ENCODE data around the gene HIGD1A. TPM values are rescaled to one million over a fixed set of nuclear protein-coding genes. Genes with fewer than 3 reads are reported as not detected.

The HIGD1A gene
- total RNA-seq, 1 donor from 2014 or later: 150 TPM

- no peaks in the 10 kb centered on the region for H4K20me1 ChIP-seq (ENCODE audit: insufficient read depth, low read length)
- peaks cover 2% of the 10 kb centered on the region for H3K4me1 Mint-ChIP-seq (ENCODE audit: low read depth, unreplicated experiment)
- no peak for FAIRE-seq
- no peak overlapping the region for H3K27ac Mint-ChIP-seq (ENCODE audit: unreplicated experiment)
- no peak overlapping the region for H3K4me3 Mint-ChIP-seq (ENCODE audit: unreplicated experiment)
- TF ChIP-seq EZH2 (IDR thresholded peaks at IDR 0.05; ENCODE audit: insufficient read depth, low read length) (no peak), CTCF (IDR thresholded peaks at IDR 0.05; ENCODE audit: insufficient read depth, low read depth, low read length) (no peak)
- no peaks in the 10 kb centered on the region for H3K4me1 ChIP-seq (ENCODE audit: insufficient read depth, low read length)
- H3K9me3 Mint-ChIP-seq (ENCODE audit: unreplicated experiment): no peaks in the 10 kb centered on the region
- no peaks in the 10 kb centered on the region for H3K27me3 Mint-ChIP-seq (ENCODE audit: low read depth, unreplicated experiment)
- no peak for DNase-seq (ENCODE audit: low read depth)
- H3K4me2 ChIP-seq (ENCODE audit: low read length): no peak overlapping the region
- no peak overlapping the region for H3K27ac ChIP-seq (ENCODE audit: low read depth, low read length)
- no peaks in the 10 kb centered on the region for H3K36me3 ChIP-seq (ENCODE audit: insufficient read depth, low read length)
- H3K27me3 ChIP-seq (ENCODE audit: insufficient read depth, low read length): peaks cover 3% of the 10 kb centered on the region
- no peaks in the 10 kb centered on the region for H3K9me3 ChIP-seq (ENCODE audit: insufficient read depth, low read depth, low read length)
- no peak overlapping the region for H3K4me3 ChIP-seq (ENCODE audit: insufficient read depth, low read depth, low read length)
- H3K9ac ChIP-seq (ENCODE audit: low read length): no peak overlapping the region
- H3K79me2 ChIP-seq (ENCODE audit: insufficient read depth, low read length): no peaks in the 10 kb centered on the region
- H3K36me3 Mint-ChIP-seq (ENCODE audit: low read depth, unreplicated experiment): no peaks in the 10 kb centered on the region
- H2AFZ ChIP-seq (ENCODE audit: low read depth, low read length): no peak overlapping the region
These were observed 52.7 kb downstream of the HIGD1A start for GRCh38 chr3:42751609-42752008.

GRCh38 chr3:42750834-42751233, 53.5 kb downstream of the HIGD1A start:
- no peak overlapping the region for H3K27ac ChIP-seq (ENCODE audit: low read depth, low read length)
- FAIRE-seq: no peak
- DNase-seq (ENCODE audit: low read depth): no peak
- no peaks in the 10 kb centered on the region for H3K9me3 Mint-ChIP-seq (ENCODE audit: unreplicated experiment)
- H3K27me3 Mint-ChIP-seq (ENCODE audit: low read depth, unreplicated experiment): no peaks in the 10 kb centered on the region
- H3K4me1 Mint-ChIP-seq (ENCODE audit: low read depth, unreplicated experiment): peaks cover 2% of the 10 kb centered on the region
- no peaks in the 10 kb centered on the region for H3K79me2 ChIP-seq (ENCODE audit: insufficient read depth, low read length)
- no peak overlapping the region for H3K27ac Mint-ChIP-seq (ENCODE audit: unreplicated experiment)
- peaks cover 3% of the 10 kb centered on the region for H3K27me3 ChIP-seq (ENCODE audit: insufficient read depth, low read length)
- H2AFZ ChIP-seq (ENCODE audit: low read depth, low read length): no peak overlapping the region
- no peaks in the 10 kb centered on the region for H3K4me1 ChIP-seq (ENCODE audit: insufficient read depth, low read length)
- H3K4me3 ChIP-seq (ENCODE audit: insufficient read depth, low read depth, low read length): no peak overlapping the region
- H3K9ac ChIP-seq (ENCODE audit: low read length): no peak overlapping the region
- no peak for TF ChIP-seq EZH2 (IDR thresholded peaks at IDR 0.05; ENCODE audit: insufficient read depth, low read length)
- TF ChIP-seq CTCF (IDR thresholded peaks at IDR 0.05; ENCODE audit: insufficient read depth, low read depth, low read length): no peak
- no peaks in the 10 kb centered on the region for H4K20me1 ChIP-seq (ENCODE audit: insufficient read depth, low read length)
- H3K36me3 ChIP-seq (ENCODE audit: insufficient read depth, low read length): no peaks in the 10 kb centered on the region
- H3K4me3 Mint-ChIP-seq (ENCODE audit: unreplicated experiment): no peak overlapping the region
- no peak overlapping the region for H3K4me2 ChIP-seq (ENCODE audit: low read length)
- no peaks in the 10 kb centered on the region for H3K9me3 ChIP-seq (ENCODE audit: insufficient read depth, low read depth, low read length)
- no peaks in the 10 kb centered on the region for H3K36me3 Mint-ChIP-seq (ENCODE audit: low read depth, unreplicated experiment)

GRCh38 chr3:42749753-42750231, 54.5 kb downstream of the HIGD1A start:
- DNase-seq (ENCODE audit: low read depth): no peak
- H3K27me3 Mint-ChIP-seq (ENCODE audit: low read depth, unreplicated experiment): no peaks in the 10 kb centered on the region
- H3K9me3 Mint-ChIP-seq (ENCODE audit: unreplicated experiment): no peaks in the 10 kb centered on the region
- peaks cover 2% of the 10 kb centered on the region for H3K4me1 Mint-ChIP-seq (ENCODE audit: low read depth, unreplicated experiment)
- no peak for TF ChIP-seq EZH2 (IDR thresholded peaks at IDR 0.05; ENCODE audit: insufficient read depth, low read length)
- peak; percentile 30 for TF ChIP-seq CTCF (IDR thresholded peaks at IDR 0.05; ENCODE audit: insufficient read depth, low read depth, low read length)
- no peak overlapping the region for H3K4me3 ChIP-seq (ENCODE audit: insufficient read depth, low read depth, low read length)
- no peak overlapping the region for H2AFZ ChIP-seq (ENCODE audit: low read depth, low read length)
- H3K27ac ChIP-seq (ENCODE audit: low read depth, low read length): no peak overlapping the region
- H4K20me1 ChIP-seq (ENCODE audit: insufficient read depth, low read length): no peaks in the 10 kb centered on the region
- H3K4me3 Mint-ChIP-seq (ENCODE audit: unreplicated experiment): no peak overlapping the region
- H3K4me1 ChIP-seq (ENCODE audit: insufficient read depth, low read length): no peaks in the 10 kb centered on the region
- H3K27me3 ChIP-seq (ENCODE audit: insufficient read depth, low read length): peaks cover 3% of the 10 kb centered on the region
- no peak overlapping the region for H3K27ac Mint-ChIP-seq (ENCODE audit: unreplicated experiment)
- H3K9ac ChIP-seq (ENCODE audit: low read length): no peak overlapping the region
- FAIRE-seq: no peak
- no peaks in the 10 kb centered on the region for H3K36me3 Mint-ChIP-seq (ENCODE audit: low read depth, unreplicated experiment)
- no peaks in the 10 kb centered on the region for H3K9me3 ChIP-seq (ENCODE audit: insufficient read depth, low read depth, low read length)
- no peaks in the 10 kb centered on the region for H3K36me3 ChIP-seq (ENCODE audit: insufficient read depth, low read length)
- no peaks in the 10 kb centered on the region for H3K79me2 ChIP-seq (ENCODE audit: insufficient read depth, low read length)
- no peak overlapping the region for H3K4me2 ChIP-seq (ENCODE audit: low read length)
